Uterus (tissue), 2 donors: ENCODE data around the gene STK17A.

Experiments
- POLR2A ChIP-seq, 2 donors: fragments of 450-650 bp; IDR thresholded peaks; one replicate each; pipeline ENCODE4 v1.6.1; 2016; ENCODE audit warnings: antibody characterized with exemption in 2 of 2, mild to moderate bottlenecking in 1 of 2, moderate library complexity in 1 of 2
- TF ChIP-seq, protein P1 (sequence below), 4 experiments: fragments of 200-600 bp in 2 of 4; fragments of 450-650 bp in 2 of 4; sonication (generic) in 2 of 4; IDR thresholded peaks; one replicate each; pipeline ENCODE4 v1.5.1; 2016 to 2019; ENCODE audit warnings: antibody characterized with exemption in 4 of 4, mild to moderate bottlenecking in 2 of 4, moderate library complexity in 1 of 4

DNA sequence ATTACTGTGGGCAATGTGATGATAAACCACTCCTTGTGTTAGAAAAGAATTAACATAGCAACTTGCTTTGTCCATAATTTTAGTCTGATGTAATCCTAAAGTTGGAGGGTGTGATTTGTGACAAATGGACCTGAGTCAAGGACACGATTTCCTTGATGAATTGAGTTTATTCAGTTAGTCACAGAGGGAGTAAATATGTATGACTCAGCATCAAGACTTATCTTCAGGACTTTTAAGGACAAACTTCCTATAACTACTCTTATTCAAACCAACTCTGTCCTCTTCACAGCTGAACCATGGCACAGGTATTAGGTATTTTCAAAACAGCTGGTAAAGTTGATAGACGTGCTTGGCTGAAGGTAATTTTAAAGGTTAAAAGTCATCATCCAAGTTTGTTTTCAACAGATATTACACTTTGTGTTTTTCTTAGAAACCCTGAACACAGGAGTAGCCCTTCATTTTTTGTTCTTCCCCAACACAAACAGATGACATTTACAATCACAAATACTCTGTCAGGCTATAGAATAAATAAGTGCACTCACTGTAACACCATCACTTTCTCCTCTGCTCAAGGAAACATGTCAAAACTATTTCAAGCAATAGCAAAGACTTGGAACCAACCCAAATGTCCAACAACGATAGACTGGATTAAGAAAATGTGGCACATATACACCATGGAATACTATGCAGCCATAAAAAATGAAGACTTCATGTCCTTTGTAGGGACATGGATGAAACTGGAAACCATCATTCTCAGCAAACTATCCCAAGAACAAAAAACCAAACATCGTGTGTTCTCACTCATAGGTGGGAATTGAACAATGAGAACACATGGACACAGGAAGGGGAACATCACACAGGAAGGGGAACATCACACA lies 91.9 kb downstream of the STK17A start:
- TF ChIP-seq, protein P1, sequence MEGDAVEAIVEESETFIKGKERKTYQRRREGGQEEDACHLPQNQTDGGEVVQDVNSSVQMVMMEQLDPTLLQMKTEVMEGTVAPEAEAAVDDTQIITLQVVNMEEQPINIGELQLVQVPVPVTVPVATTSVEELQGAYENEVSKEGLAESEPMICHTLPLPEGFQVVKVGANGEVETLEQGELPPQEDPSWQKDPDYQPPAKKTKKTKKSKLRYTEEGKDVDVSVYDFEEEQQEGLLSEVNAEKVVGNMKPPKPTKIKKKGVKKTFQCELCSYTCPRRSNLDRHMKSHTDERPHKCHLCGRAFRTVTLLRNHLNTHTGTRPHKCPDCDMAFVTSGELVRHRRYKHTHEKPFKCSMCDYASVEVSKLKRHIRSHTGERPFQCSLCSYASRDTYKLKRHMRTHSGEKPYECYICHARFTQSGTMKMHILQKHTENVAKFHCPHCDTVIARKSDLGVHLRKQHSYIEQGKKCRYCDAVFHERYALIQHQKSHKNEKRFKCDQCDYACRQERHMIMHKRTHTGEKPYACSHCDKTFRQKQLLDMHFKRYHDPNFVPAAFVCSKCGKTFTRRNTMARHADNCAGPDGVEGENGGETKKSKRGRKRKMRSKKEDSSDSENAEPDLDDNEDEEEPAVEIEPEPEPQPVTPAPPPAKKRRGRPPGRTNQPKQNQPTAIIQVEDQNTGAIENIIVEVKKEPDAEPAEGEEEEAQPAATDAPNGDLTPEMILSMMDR (IDR thresholded peaks at IDR 0.05): no peak
- no peak for TF ChIP-seq POLR2A (IDR thresholded peaks at IDR 0.05)
